ENCODE results near the gene MEP1B.
A peak's percentile ranks its signal among the peaks of the same experiment; 100 is the strongest.
"Not testable (repeated sequence)": the region's sequence is repeated elsewhere in the genome, so short reads cannot be mapped to it uniquely, and the experiment has no call there.

The MEP1B gene

DNA sequence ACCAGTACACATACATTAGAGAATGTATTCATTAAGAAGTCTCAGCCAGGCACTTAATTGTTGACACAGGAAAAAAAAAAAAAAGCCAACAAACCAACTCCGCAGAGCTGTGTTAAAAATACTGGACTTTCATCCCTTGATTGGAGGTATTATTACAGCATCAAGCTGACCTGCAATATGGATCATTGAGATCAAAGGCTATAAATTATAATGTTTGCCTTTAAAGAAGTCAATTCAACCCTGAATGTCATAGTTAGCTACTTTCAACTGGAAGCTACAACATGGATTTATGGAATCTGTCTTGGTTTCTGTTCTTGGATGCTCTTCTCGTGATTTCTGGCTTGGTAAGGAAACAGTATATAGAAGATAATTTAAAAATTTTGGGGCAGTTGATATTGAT lies at the start of gene MEP1B:
Gene MEP1B (plus strand): TSS at position 250 of the 400 bp plus-strand sequence. CDS start 32 bp downstream, at position 282.
- DNase-seq = no peak

DNA sequence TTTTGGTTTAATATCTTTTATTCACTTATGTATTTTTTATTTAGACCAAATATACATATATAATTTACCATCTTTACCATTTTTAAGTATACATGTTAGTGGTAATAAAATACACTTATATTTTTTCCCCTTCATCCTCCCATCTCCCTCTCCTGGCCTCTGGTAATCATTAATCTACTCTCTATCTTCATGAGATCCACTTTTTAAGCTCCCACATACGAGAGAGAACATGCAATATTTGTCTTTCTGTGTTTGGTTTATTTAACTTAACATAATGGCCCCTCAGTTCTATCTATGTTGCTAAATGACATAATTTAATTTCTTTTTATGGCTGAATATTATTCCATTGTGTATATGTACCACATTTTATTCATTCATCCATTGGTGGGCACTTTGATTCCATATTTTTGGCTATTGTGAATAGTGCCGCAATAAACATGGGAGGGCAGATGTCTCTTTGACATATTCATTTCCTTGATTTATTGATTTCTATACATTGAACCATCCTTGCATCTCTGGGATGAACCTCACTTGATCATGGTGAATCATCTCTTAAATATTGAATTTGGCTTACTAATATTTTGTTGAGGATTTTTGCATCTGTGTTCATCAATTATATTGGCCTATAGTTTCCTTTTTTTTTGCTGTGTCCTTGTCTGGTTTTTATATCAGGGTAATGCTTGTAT lies 41.5 kb upstream of the MEP1B start:
- DNase-seq = no peak

DNA sequence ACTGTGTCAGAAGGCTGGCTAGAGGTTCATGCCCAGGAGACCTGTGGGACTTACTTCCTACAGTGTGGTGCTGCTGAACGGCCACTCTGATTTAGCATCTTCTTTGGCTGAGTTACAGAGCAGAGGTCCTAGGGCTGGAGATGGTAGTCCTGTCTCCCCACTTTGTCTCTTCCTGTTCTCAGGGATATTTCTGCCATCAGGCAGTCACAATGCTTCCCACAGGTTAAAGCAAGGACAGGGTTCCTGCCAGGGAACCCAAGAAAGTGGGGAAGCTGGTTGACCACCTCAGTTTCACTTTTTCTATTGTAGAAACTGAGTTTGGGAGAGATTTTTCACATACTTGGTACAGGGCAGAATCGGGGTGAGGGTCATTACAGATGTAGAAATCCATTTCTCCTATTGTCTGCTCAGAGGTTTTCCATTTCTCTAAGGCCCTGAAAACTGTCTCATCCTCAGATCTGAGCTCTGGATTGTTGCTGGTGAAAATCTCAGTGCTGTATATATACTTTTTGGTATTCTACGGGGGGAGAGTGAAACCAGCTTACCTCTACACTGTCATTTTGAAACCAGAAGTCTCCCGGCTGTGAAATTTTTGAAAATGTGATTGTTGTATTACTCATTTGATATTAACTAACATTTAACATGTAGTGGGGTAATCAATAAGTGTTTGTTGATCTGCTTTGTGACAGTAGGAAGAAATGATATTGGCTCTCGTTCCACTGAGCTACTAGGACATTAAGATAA lies 37.0 kb upstream of the MEP1B start:
- DNase-seq = no peak

DNA sequence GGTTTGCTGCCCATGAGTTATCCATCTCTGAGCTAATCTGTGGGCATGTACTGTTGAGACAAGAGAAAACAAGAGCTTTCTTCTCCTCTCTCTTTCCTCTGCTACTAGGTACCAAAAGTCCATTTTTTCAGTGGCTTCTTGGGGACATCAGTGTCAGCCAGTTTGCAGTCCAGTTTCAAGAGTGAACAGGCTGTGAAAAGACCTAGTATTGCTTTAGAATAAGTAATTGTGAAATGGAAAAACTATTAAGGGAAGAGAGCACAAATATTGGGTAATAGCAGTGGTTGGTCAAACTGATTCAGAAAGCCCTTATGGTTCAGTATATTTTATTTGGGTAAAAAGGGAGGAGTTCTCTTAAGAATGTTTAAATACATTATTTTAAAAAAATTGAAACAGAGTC lies 33.0 kb upstream of the MEP1B start:
- no peak for DNase-seq

DNA sequence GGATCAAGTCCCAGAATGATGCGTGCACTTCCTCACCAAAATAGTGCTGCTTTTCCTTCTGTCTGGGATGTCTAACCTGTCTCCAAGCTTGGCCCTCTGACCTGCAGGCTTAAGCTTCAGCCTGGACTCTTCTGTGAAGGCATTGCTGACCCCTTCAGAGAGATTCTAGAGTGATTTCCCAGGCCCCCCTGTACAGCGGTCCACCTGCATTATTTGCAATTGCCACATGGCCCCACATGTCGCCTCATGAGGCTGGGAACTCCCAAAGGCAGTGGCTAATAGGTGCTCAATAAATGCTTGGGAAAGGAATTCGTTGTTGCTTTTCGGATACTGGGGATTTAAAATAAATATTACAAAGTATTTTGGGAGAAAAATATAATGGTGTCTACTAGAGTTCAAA lies 32.3 kb upstream of the MEP1B start:
- no peak for DNase-seq

DNA sequence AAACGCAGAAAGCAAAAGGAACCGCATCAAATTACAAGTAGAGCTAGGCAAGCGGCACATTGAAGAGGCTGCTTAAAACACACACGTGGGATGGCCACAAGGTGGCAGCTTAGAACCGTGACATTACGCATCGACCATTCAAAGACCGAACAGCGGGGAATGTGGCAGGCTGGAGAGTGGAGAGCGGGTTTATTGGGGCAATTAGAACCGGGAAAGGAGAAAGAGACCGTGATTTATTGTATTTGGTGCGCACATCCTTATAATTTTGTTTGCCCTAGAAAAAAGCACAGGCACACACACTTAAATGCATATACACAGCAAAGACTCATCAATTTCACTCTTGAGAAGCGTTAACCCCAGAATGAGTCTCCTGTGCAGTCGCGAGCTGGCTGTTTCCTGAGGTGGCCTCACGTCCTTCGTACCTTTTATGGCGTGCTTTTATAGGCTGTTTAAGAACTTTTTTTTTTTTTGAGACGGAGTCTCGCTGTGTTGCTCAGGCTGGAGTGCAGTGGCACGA lies 31.7 kb upstream of the MEP1B start:
- peak; percentile 76 for DNase-seq

GRCh38 chr18:32158631-32159030 lies 31.2 kb upstream of the MEP1B start:
- not testable (repeated sequence) for DNase-seq

DNA sequence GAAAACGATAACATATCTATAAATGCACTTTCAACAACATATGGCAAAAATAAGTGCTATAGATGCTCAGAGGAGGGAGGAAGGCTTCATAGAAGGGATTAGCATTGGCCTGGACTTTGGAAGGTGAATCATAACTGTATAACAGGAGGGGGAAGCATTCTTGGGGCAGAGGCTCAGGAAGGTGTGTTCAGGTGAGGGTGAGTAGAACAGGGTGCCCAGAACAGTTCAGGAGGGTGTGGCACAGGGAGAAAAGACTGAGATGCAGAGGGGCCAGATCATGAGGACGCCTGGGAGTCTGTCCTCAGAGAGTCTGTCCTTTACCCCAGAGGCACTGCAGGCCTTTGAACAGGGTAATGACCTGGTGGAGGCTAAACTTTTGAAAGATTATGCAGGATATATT lies 29.3 kb upstream of the MEP1B start:
- no peak for DNase-seq

DNA sequence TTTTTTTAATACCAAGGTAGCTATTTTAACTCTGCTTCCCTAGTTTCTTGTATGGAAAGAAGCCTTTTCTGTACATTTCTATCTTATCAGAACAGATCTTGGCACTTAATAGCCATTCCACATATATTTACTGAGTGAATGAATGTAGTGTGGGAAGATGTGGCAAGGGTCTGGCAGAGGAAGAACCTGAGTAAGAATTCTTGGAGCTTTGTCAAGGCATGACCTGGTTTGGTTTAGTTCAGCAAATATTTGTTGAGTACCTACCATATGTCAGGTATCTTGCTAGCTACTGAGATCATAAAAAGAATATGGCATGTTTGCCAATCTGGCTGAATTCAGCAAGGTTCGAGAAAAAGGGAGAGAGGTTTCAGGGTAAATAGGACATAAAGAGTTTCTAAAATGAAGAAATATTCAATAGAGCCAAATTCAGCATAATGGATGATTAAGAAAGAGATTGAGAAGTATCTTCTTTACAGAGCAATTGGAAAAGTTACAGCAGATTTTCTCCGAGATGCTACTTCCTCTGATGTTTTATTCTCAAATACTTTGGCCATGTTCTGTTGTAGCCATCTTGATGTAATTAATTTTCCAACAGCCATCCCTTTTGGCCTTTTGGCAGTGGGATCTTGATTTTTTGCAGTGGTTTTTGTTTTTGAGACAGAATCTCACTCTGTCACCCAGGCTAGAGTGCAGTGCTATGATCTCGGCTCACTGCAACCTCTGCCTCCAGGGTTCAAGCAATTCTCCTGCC lies 21.7 kb upstream of the MEP1B start:
- DNase-seq = no peak

GRCh38 chr18:32173654-32174053 lies 16.2 kb upstream of the MEP1B start:
- no peak for DNase-seq

- no peak for DNase-seq
Observed at GRCh38 chr18:32174719-32175118, 15.1 kb upstream of the MEP1B start.

DNA sequence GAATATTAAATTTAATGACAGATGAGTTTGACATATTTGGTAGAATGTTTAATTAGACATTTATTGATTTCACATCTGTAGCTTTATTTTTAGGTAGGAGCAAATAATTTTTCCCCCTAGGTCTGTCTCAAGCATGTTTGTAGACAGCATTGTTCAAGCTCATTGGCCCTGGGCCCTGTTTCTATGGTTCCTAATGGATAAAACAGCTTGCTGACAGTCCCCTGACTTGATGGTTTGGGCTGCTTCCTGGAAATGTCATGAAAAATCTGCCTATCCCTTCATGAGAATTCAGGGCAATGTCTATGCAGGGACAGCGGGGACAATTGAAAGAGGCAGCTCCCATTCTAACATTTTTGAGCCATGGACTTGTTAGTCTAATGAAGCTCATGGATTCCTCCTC lies 14.6 kb upstream of the MEP1B start:
- no peak for DNase-seq

- DNase-seq = not testable (repeated sequence)
Observed at GRCh38 chr18:32176745-32177144, 13.1 kb upstream of the MEP1B start.

- no peak for DNase-seq
Observed at GRCh38 chr18:32177530-32177929, 12.3 kb upstream of the MEP1B start.

DNA sequence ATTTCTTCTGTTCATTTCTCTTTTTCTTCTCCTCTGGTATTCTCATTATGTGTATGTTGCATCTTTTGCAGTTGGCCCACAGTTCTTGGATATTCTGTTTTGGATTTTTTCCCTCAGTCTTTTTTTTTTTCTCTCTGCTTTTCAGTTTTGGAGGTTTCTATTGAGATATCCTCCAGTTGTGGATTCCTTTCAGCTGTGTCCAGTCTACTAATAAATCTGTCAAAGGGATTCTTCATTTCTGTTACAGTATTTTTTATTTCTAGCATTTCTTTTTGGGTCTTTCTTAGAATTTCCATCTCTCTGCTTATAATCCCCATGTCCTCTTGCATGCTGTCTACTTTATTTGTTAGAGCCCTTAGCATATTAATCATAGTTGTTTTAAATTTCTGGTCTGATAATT lies 6.3 kb upstream of the MEP1B start:
- DNase-seq = no peak

DNA sequence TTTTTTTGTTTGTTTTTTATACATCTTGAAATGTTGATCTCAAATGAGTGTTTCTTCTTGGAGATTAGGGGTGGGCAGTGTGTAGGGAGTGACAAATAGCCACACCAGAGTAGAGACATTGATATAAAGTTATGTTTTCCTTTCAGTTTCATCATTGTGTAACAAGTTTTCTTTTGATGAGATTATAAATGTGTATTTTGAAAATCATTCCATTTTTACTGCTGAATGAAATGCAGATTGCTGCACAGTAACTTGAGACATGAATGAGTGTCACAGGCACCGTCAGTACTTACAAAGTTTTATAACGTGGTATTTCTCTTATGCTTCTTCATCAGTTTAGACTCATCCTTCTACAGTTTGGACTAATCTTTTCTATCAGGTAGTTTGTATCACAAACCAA lies 370 bp downstream of the MEP1B start:
- DNase-seq = no peak

DNA sequence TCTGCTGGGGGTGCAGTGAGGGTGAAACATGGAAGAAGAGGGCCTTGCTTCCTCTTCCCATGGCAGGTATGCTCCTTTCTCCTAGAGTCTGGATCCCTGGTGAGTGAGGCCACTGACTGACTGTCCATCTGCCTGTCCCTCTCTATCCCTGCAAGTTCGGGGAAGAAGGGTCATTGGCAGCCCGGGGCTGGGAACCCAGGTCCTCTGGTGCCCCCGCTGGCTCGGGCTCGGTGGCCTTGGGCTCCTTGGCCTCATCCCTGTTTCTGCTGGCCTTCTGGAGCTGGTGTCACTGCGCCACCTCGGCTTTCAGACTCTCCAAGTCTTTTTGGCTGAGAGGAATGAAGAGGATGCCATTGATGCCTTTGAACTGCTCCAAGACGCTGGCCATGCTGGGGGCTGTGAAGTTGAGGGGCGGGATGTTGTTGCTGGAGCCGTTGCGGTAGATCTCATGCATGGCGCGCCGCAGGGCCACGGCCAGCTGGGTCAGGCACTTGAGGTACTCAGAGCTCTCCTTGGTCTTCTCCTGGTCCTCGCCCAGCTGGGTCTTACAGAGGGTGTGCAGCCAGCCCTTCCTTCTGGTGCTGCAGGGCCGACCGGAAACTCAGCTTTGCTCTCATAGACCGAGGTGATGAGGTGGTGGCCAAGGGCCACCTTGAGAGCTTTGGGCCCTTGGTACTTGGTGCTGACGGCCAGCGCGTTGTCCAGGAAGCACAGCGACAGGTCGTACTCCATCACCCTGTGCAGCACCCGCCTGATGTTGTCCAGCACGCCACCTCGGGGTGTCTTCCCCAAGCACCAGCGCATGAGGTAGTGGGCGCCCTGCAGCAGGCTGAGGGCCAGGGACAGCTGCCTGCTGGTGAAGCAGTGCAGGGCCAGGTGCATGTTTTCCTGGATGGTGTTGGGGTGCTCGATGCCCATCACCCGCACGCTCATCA lies 6.3 kb downstream of the MEP1B start:
- no peak for DNase-seq

GRCh38 chr18:32200766-32201165 lies 10.9 kb downstream of the MEP1B start:
- no peak for DNase-seq

- no peak for DNase-seq
Observed at GRCh38 chr18:32201948-32202672, 12.3 kb downstream of the MEP1B start.

DNA sequence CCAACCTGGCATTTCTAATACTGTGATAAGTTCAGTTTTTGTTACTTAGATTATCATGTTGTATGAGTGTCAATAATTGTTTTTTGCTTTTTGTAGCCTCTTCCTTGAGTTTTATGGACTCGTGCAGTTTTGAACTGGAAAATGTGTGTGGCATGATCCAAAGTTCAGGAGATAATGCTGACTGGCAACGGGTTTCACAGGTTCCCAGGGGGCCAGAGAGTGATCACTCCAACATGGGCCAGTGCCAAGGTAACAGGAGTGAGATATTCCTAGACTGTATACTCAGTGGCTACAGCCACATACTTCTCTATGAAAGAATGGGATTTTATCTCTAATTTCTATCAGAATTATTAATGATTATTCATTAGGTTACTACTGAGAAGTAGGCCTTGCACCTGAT lies 18.2 kb downstream of the MEP1B start:
- no peak for DNase-seq

GRCh38 chr18:32208577-32208976 lies 18.7 kb downstream of the MEP1B start:
- DNase-seq = no peak
